HG03521 (cell line): ENCODE results near the gene NATD1.
"Not testable (repeated sequence)": the region's sequence is repeated elsewhere in the genome, so short reads cannot be mapped to it uniquely, and the experiment has no call there.

Source experiments
- ATAC-seq: cut with Tn5 transposase; IDR thresholded peaks from one replicate; pipeline ENCODE4 v1.9.1; 2021; ENCODE audit warnings: mild to moderate bottlenecking, moderate library complexity; ENCODE audit not compliant: unreplicated experiment

Gene NATD1

GRCh38 chr17:21194703-21195102 is 58.5 kb downstream of the NATD1 start:
- ATAC-seq: no peak

DNA sequence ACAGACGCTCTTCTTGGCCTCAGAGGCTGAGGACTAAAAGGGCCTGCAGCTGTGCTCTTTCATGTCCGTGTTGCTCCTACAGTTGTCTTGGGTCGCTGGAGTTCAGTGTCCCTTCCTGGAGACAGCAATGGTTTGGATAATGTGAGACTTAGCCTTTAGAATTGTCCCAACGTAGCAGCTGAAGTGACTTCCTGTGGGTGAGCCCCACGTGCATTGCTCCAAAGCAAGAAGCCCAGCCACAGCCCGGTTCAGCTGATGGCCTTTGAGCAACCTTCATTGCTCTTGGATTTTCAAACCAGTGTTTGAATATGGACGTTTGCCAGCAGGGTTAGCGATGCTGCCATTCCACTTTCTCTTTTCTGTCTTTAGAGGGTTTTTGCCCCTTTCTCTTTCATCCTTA is 59.0 kb downstream of the NATD1 start:
- no peak for ATAC-seq

GRCh38 chr17:21193031-21193430 is 60.2 kb downstream of the NATD1 start:
- ATAC-seq: no peak

DNA sequence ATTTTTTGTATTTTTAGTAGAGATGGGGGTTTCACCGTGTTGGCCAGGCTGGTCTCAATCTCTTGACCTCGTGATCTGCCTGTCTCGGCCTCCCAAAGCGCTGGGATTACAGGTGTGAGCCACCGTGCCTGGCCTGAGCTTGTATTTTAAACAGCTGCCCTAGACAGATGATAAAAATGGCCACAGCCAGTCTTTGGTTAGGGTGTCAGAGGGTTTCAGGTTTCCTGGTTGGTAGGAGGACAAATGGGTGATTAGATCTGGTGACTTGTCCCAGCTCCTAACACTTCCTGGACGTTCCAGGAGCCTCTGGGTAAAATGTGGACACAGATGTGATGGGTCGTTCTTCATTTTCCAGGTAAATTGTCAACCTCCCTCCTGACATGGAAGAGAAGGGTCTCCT is 60.8 kb downstream of the NATD1 start:
- not testable (repeated sequence) for ATAC-seq

DNA sequence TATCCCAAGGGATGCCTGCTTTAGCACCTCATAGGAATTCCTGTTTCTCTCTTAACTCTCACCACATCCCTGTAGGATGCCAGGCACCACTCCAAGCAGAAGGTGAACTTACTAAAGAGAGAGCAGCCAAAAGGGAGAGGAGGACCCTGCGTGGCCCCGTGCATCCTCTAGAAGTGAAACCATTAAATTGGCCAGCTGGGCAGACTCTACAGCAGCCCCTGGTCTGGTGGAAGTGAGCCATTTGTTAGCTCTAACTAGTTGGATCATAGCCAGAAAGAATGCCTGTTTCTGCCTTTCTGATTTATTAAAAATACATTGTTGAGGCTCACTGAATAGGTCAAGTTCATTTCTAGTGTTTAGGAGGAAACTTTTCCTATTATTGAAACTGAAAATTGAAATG is 61.5 kb downstream of the NATD1 start:
- no peak for ATAC-seq

- ATAC-seq: no peak
Measured at GRCh38 chr17:21190078-21190477, 63.1 kb downstream of the NATD1 start.

DNA sequence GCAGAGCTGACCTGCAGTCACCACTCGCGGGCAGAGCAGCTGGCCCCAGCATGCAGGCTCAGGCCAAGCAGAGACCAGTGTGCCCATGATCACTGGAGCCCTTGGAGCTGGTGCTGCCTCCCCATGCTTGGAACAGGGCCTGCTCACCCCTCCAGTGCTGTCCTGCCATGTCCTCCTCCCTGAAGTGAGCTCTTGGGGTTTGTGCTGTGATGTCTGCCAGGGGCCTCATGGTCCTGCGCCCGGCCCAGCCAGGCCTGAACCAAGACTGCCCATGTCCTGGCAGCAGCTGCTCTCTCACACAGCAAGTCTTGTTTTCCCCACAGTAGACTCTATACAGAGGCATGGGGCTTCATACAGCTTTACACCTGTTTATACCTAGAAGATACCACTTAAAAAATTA is 63.8 kb downstream of the NATD1 start:
- no peak for ATAC-seq
